Vagina (tissue), 2 donors: ENCODE results near the gene RSPH10B2. TPM values are rescaled to one million over a fixed set of nuclear protein-coding genes. Genes with fewer than 3 reads are reported as not detected.
"Not testable (repeated sequence)": the region's sequence is repeated elsewhere in the genome, so short reads cannot be mapped to it uniquely, and the experiment has no call there.

Source experiments
- DNase-seq, 2 donors: peaks; one replicate each; pipeline ENCODE4 v3.0.0-alpha.2; 2017; ENCODE audit errors: extremely low spot score in 2 of 2
- H3K27ac ChIP-seq: fragments of 200-600 bp; sonication (generic); one replicate; pipeline ENCODE4 v1.5.1; 2019
- H3K27me3 ChIP-seq: fragments of 200-600 bp; sonication (generic); one replicate; pipeline ENCODE4 v1.5.1; 2019
- H3K36me3 ChIP-seq, 2 donors: fragments of 200-600 bp; sonication (generic); one replicate each; pipeline ENCODE4 v1.5.1; 2017 to 2019
- H3K4me1 ChIP-seq: fragments of 200-600 bp; sonication (generic); one replicate; pipeline ENCODE4 v1.5.1; 2019
- H3K4me3 ChIP-seq, 2 donors: fragments of 200-600 bp; sonication (generic); 1 replicate in 1 of 2; 2 replicates in 1 of 2; pipeline ENCODE4 v1.5.1; 2016 to 2019
- H3K9me3 ChIP-seq: fragments of 200-600 bp; sonication (generic); one replicate; pipeline ENCODE4 v1.5.1; 2019
- POLR2A ChIP-seq, 2 donors: fragments of 450-650 bp; IDR thresholded peaks; one replicate each; pipeline ENCODE4 v1.6.1; 2017; ENCODE audit warnings: antibody characterized with exemption in 2 of 2, mild to moderate bottlenecking in 2 of 2, moderate library complexity in 2 of 2
- POLR2AphosphoS5 ChIP-seq, 2 donors: sonication (generic); formaldehyde crosslinking; IDR thresholded peaks; one replicate each; pipeline ENCODE4 v1.9.0; 2017; ENCODE audit warnings: antibody characterized with exemption in 2 of 2, mild to moderate bottlenecking in 2 of 2, low read depth in 1 of 2; ENCODE audit not compliant: insufficient read depth in 1 of 2
- intact Hi-C: fragments of 100-400 bp; cut with DNase I; formaldehyde crosslinking; loops from one replicate; pipeline ENCODE4 v1.15.1; 2023
- total RNA-seq: library from RNA; depleted of rRNA; stranded (reverse); fragments of >200 nt; gene quantifications from one replicate; pipeline ENCODE4 v1.2.3, GENCODE V29; 2016
- TF ChIP-seq, protein P1 (sequence below), 3 experiments: fragments of 450-650 bp in 2 of 3; fragments of 200-600 bp in 1 of 3; sonication (generic) in 1 of 3; IDR thresholded peaks; one replicate each; pipeline ENCODE4 v1.5.1; 2017 to 2019; ENCODE audit warnings: antibody characterized with exemption in 3 of 3, mild to moderate bottlenecking in 2 of 3, moderate library complexity in 2 of 3

RSPH10B2 gene
- total RNA-seq, 1 donor from 2014 or later = 5.2 TPM

DNA sequence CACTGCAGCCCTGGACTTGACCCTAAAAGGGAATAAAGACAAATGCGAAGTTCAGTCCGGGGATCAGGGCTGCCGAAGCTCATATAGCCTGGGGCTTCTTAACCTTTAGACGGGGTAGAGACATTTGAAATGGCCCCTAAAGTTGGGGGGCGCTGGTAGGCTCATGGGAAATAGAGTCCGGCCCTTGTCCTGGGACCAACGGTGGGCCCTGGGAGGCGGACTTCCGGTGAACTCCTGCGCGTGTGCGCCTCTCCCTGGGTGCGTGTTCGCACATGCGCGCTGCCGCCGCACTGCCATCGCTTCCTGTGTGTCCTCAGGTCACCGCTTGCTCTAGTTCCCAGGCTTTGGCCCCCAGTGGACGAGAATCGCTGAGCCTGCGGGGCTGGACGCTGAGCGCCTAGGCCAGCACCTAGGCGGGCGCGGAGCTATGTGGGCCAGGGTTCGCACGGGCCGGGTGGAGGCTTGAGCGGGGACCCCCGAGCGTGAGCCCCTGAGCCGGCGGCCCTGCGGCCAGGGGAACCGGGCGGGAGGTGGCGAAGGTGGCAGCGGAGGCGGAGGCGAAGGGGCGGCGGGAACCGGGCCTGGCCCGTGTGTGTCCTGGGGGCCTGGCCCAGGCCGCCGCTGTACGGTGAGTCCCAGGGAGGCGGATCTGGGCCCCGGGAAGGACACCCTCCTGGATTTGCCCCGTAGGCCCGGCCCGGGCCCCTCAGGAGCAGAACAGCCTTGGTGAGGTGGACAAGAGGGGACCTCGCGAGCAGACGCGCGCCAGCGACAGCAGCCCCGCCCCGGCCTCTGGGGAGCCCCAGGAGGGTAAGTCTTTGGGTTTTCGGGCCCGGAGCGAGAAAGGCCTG is 24.2 kb upstream of the RSPH10B2 start:
- DNase-seq = peak in 1 of 2 donors; percentile 91
- Histone ChIP-seq H3K4me3 (peak overlapping the region; percentile 80 to 83), H3K27ac (peak overlapping the region; percentile 83), H3K9me3 (no peaks in the 10 kb centered on the region), H3K4me1 (peaks cover 21% of the 10 kb centered on the region), H3K36me3 (peaks cover 0 to 26% of the 10 kb centered on the region in 2 donors), H3K27me3 (no peaks in the 10 kb centered on the region)
- TF ChIP-seq POLR2A (IDR thresholded peaks at IDR 0.05) (peak in 1 of 2 donors; percentile 6), POLR2AphosphoS5 (IDR thresholded peaks at IDR 0.05; ENCODE audit: insufficient read depth in 1 of 2, low read depth in 1 of 2) (peak; percentile 76 to 78)
- TF ChIP-seq, protein P1, sequence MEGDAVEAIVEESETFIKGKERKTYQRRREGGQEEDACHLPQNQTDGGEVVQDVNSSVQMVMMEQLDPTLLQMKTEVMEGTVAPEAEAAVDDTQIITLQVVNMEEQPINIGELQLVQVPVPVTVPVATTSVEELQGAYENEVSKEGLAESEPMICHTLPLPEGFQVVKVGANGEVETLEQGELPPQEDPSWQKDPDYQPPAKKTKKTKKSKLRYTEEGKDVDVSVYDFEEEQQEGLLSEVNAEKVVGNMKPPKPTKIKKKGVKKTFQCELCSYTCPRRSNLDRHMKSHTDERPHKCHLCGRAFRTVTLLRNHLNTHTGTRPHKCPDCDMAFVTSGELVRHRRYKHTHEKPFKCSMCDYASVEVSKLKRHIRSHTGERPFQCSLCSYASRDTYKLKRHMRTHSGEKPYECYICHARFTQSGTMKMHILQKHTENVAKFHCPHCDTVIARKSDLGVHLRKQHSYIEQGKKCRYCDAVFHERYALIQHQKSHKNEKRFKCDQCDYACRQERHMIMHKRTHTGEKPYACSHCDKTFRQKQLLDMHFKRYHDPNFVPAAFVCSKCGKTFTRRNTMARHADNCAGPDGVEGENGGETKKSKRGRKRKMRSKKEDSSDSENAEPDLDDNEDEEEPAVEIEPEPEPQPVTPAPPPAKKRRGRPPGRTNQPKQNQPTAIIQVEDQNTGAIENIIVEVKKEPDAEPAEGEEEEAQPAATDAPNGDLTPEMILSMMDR (IDR thresholded peaks at IDR 0.05) = no peak
- intact Hi-C loops = no loop called here

DNA sequence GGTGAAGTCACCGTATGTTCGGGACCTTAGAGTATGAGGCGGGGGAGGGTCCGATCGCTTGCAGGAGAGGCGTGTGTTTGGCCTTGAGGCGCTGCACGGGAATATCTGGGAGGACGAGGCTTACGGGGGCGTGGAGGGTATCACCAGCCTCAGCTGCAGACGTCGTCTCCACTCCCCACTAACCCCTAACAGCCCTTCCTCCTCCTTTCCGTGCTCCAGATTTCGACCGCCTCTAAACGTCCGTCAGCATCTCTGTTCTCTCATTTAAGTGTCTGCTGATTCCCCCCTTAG is 23.6 kb upstream of the RSPH10B2 start:
- no peak for DNase-seq
- intact Hi-C loops = no loop called here
- Histone ChIP-seq H3K4me1 (peaks cover 21% of the 10 kb centered on the region), H3K36me3 (peaks cover 0 to 32% of the 10 kb centered on the region in 2 donors), H3K27ac (peak overlapping the region; percentile 83), H3K9me3 (no peaks in the 10 kb centered on the region), H3K4me3 (peak overlapping the region; percentile 80 to 83), H3K27me3 (no peaks in the 10 kb centered on the region)
- TF ChIP-seq POLR2AphosphoS5 (IDR thresholded peaks at IDR 0.05; ENCODE audit: insufficient read depth in 1 of 2, low read depth in 1 of 2) = no peak

DNA sequence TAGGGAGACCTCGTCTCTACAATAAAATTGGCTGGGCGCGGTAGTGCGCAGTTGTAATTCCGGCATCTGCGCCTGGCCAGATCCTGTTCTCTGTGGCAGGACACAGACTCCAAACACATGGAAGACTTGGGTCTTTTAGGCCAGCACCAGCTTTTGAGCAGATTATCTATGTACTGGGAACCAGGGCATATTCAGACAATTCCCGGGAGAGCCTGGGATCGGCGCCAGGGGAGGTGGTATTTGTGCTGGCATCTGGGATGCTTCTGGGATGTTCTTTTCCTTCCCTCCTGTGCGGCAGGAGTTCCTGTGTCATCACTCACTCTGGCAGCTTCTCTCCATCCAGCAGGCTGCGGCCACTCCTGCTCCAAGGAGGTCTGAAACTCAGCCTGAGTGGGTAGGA is 15.5 kb upstream of the RSPH10B2 start:
- H3K4me1 ChIP-seq, DNase-seq, intact Hi-C loops, H3K27ac ChIP-seq, H3K9me3 ChIP-seq, H3K4me3 ChIP-seq, H3K27me3 ChIP-seq: not testable (repeated sequence)
- peaks cover 0 to 39% of the 10 kb centered on the region in 2 donors for H3K36me3 ChIP-seq

DNA sequence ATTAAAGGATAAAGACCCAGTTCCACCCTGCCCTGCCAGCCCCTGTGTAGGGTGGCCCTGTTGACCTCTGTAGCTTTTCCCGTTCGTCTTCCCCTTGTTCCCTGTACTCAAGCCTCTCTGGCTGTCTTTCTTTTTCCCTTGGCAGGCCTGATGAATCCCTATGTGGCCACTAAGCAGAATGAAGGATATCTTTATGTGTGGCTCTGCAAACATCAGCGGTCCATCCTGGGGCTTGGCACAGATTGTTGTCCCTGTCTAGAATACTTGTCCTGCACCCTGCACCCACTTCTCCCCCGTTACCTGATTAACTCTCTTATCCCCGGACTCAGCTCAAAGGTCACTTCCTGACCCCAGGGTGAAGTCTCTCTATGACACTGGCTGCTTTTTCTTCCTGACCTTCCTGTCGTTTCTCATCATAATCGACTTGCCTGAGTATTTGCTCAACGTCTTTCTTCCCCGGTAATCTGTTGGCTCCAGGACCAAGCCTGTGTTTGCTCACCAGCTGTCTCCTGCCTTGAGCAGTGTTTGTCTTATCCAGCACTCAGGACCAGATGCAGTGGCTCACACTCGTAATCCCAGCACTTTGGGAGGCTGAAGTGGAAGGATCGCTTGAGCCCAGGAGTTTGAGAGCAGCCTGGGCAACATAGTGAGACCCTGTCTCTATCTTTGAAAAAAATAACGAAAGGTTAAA is 9.3 kb upstream of the RSPH10B2 start:
- H3K27me3 ChIP-seq, H3K4me1 ChIP-seq, intact Hi-C loops, H3K27ac ChIP-seq, H3K9me3 ChIP-seq, DNase-seq, H3K4me3 ChIP-seq: not testable (repeated sequence)
- peaks cover 0 to 15% of the 10 kb centered on the region in 2 donors for H3K36me3 ChIP-seq

DNA sequence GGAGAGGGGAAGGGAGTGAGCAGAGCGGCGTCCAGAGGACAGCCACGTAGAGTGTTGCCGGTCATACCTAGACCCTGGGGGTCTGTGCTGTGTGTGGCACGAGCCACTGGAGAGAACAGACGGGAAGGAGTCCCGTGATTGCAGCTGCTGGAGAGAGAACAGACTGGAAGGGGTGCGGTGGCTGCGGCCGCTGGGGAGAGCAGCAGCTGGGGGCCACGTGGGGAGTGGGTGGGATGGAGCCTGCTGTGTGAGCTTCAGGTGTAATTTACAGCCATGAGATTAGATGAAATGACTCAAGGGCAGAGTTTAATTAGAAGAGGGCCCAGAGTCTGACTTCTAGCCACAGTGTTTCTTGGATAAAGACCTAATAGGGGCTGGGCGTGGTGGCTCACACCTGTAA is 4.6 kb upstream of the RSPH10B2 start:
- peaks cover 0 to 15% of the 10 kb centered on the region in 2 donors for H3K36me3 ChIP-seq
- intact Hi-C loops, H3K4me3 ChIP-seq, DNase-seq, H3K9me3 ChIP-seq, H3K27ac ChIP-seq, H3K27me3 ChIP-seq, H3K4me1 ChIP-seq: not testable (repeated sequence)

DNA sequence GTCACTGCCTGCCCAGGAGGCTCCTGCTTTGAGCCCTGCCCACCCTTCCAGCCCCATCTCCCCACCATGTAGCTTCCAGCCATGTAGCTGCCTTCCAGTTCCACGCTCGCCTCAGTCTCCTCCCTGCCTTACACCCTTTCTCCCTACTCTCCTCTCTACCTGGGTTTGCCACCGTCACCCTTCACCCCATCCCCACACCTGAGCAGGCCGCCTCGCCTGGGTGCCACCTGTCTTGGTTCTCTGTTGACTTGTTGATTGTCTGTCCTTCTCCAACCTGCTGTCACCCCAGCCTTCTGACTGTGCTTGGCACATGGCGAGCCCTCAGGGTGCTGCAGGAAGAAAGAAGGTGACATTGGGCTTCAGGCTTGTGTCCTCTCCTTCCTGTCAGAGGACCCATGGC is 3.7 kb upstream of the RSPH10B2 start:
- H3K27ac ChIP-seq, H3K4me1 ChIP-seq, H3K27me3 ChIP-seq, H3K4me3 ChIP-seq, intact Hi-C loops, DNase-seq, H3K9me3 ChIP-seq: not testable (repeated sequence)
- peaks cover 0 to 15% of the 10 kb centered on the region in 2 donors for H3K36me3 ChIP-seq

DNA sequence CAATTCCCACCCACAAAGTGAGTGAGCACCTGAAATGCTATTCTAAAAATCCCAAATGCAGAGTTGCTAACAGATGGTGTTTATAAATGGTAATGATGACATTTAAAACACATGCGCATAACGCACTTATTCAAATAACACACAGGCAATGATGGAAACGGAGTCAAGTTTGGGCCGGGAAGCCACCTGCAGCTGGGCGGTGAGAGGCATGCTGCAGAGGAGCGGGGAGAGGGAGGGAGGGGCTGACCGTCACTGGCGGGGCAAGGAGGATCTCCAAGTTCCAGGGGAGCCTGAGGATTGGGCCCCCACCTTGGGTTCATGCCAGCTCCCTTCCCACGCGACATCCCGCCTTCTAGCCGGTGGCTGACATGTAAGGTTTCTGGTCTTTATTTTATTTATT is 7.3 kb downstream of the RSPH10B2 start:
- H3K27me3 ChIP-seq, H3K4me3 ChIP-seq, H3K36me3 ChIP-seq, intact Hi-C loops, DNase-seq, H3K4me1 ChIP-seq, H3K27ac ChIP-seq, H3K9me3 ChIP-seq: not testable (repeated sequence)

DNA sequence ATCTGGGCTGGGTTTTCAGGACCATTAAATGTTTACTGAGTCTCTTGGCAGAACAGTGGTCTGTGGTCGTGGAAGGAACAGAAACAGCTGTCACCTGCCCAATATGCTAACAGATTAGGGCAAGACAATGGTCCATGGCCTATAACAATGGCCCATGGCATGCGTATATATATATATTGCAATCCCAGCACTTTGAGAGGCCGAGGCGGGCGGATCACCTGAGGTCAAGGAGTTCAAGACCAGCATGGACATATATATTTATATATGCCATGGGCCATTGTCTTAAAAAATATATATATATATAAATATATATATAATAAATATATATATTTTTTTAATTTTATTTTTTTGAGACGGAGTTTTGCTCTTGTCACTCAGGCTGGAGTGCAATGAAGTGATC is 27.7 kb downstream of the RSPH10B2 start:
- H3K27ac ChIP-seq, H3K9me3 ChIP-seq, H3K27me3 ChIP-seq, H3K4me3 ChIP-seq, H3K4me1 ChIP-seq, H3K36me3 ChIP-seq, intact Hi-C loops: not testable (repeated sequence)
- DNase-seq = peak in 1 of 2 donors; percentile 16

DNA sequence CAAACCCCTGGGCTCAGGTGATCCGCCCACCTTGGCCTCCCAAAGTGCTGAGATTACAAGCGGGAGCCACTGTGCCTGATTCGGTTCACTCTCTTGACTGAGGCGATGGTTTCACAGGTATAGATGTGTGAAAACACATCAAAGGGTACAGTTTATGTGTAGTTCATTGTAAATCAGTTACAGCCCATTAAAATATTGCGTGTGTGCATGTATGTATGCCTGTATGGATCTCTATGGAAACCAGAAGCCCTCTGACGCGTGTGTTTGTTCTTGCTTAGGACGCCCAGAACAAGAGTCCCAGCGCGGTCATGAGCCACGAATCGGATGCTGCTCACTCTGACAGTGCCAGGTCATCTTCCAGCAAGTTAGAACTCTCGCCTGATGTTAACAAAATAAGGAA is 35.5 kb downstream of the RSPH10B2 start:
- H3K4me3 ChIP-seq, intact Hi-C loops, H3K36me3 ChIP-seq, DNase-seq, H3K27me3 ChIP-seq, H3K27ac ChIP-seq, H3K4me1 ChIP-seq, H3K9me3 ChIP-seq: not testable (repeated sequence)

DNA sequence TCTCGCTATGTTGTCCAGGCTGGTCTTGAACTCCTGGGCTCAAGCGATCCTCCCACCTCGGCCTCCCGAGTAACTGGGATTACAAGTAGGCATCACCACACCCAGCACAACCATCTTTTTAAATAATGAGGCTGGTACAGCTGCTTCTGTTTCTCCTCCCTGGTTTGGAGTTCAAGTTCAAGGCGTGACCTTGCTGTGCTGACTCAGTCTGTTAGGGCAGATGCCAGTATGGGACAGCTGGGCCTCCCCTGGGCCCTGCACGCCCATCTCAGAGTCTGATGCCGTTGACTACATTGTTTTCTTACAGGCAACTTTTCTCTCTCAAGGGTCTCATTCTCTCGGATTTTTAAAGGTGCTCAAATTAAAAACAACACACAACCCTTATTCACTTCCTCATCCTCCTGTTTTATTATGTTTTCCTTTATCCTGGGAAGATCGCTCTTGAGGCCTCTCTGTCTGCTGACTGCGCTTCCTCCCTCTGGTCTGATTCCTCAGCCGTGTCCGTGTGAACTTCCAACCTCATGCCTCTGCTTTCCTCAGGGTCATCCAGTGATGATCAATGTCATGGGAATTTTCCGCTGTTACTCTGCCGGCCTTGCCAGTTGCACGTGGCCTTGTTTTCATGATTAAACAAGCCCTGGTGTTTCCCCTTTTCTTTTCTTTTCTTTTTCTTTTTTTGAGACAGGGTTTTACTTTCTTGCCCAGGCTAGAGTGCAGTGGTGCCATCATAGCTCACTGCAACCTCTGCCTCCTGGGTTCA is 38.4 kb downstream of the RSPH10B2 start:
- H3K4me1 ChIP-seq, H3K27ac ChIP-seq, DNase-seq, H3K4me3 ChIP-seq, H3K27me3 ChIP-seq, H3K36me3 ChIP-seq, H3K9me3 ChIP-seq, intact Hi-C loops: not testable (repeated sequence)

DNA sequence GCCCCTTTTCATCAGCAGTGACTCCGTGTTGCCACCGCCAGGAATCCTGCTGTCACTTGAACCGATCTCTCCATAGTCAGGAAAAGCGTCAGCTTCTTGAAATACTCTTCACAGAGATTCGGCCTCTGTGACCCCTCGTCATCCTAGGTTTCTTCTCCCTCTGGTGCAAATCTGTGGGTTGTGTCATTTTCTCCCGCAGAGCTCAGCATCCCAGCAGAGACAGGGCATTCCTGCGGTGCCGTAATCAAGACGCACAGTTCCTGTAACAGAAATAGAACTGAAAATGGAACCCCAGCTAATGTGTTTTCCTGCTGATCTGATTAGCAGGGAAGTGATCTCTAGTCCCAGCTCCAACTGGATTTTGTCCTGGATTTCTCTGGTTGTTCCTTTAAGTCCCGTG is 40.4 kb downstream of the RSPH10B2 start:
- H3K27me3 ChIP-seq, DNase-seq, intact Hi-C loops, H3K9me3 ChIP-seq, H3K27ac ChIP-seq, H3K4me1 ChIP-seq, H3K4me3 ChIP-seq, H3K36me3 ChIP-seq: not testable (repeated sequence)

DNA sequence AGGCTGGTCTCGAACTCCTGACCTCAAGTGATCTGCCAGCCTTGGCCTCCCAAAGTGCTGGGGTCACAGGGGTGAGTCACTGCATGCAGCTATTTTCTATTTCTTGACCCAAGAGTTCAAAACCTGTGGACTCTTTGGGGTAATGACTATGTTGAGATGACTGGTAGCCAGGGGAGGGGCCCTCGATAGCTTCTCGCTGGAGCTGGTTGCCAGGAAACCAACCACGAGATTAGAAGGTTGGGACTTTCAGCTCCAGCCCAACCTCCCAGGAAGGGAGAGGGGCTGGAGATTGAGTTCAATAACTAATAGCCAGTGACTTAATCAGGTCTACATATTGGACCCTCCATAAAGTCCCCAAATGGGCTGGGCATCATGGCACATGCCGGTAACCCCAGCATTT is 43.3 kb downstream of the RSPH10B2 start:
- DNase-seq, intact Hi-C loops, H3K27me3 ChIP-seq, H3K9me3 ChIP-seq, H3K36me3 ChIP-seq, H3K4me1 ChIP-seq, H3K27ac ChIP-seq, H3K4me3 ChIP-seq: not testable (repeated sequence)
